ENCODE results near the gene OR14J1. TPM values are rescaled to one million over a fixed set of nuclear protein-coding genes. Genes with fewer than 3 reads are reported as not detected.

The OR14J1 gene
- total and polyA plus RNA-seq, 4 donors: not detected

DNA sequence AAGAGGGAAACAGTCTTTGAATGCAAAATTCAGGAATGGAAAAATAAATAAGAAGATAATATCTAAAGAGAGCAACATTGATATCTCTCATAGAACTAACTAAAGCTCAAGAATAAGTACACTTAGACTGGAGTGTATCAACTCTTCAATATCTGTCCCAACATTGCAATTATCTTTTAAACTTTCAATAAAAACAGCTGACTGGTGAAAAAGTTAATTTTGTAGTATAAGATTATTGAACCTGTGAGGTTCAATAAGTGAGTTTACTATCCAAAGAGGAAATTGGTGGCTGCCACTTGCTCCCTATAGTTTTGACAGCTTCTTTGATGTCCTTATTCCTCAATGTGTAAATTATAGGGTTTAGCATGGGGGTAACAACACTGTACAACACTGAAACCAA is 53.5 kb downstream of the OR14J1 start:
- Histone ChIP-seq H3K4me3 (ENCODE audit: low read depth in 1 of 3, low read length in 3 of 3) (no peak overlapping the region), H3K4me1 (ENCODE audit: control insufficient read depth in 4 of 4, insufficient read depth in 4 of 4, low read length in 3 of 4) (no peaks in the 10 kb centered on the region), H3K27me3 (ENCODE audit: control insufficient read depth in 4 of 4, insufficient read depth in 4 of 4, low read length in 3 of 4) (peaks cover 0 to 2% (median 0%) of the 10 kb centered on the region in 4 donors), H3K9me3 (ENCODE audit: control insufficient read depth in 4 of 4, low read length in 3 of 4) (no peaks in the 10 kb centered on the region), H3K36me3 (ENCODE audit: control insufficient read depth in 4 of 4, insufficient read depth in 3 of 4, low read depth in 1 of 4, low read length in 3 of 4) (no peaks in the 10 kb centered on the region), H3K9ac (ENCODE audit: low read depth in 1 of 2, low read length in 2 of 2) (no peak overlapping the region), H3K27ac (ENCODE audit: low read depth in 1 of 2, low read length in 2 of 2) (no peak overlapping the region)
- TF ChIP-seq GABPA (IDR thresholded peaks at IDR 0.05 in 1 of 2, conservative IDR thresholded peaks at IDR 0.05 in 1 of 2) (no peak), MAX (IDR thresholded peaks at IDR 0.05) (no peak), FOXA2 (IDR thresholded peaks at IDR 0.05) (no peak), FOXA1 (IDR thresholded peaks at IDR 0.05) (no peak), SP1 (IDR thresholded peaks at IDR 0.05) (no peak), RXRA (IDR thresholded peaks at IDR 0.05) (no peak), ATF3 (IDR thresholded peaks at IDR 0.05) (no peak), YY1 (IDR thresholded peaks at IDR 0.05) (no peak), HNF4G (IDR thresholded peaks at IDR 0.05) (no peak), JUND (IDR thresholded peaks at IDR 0.05) (no peak), TAF1 (conservative IDR thresholded peaks at IDR 0.05) (no peak), EGR1 (IDR thresholded peaks at IDR 0.05; ENCODE audit: low read depth in 2 of 2) (no peak), RAD21 (IDR thresholded peaks at IDR 0.05) (no peak), REST (IDR thresholded peaks at IDR 0.05) (no peak)
- TF ChIP-seq, protein P1, sequence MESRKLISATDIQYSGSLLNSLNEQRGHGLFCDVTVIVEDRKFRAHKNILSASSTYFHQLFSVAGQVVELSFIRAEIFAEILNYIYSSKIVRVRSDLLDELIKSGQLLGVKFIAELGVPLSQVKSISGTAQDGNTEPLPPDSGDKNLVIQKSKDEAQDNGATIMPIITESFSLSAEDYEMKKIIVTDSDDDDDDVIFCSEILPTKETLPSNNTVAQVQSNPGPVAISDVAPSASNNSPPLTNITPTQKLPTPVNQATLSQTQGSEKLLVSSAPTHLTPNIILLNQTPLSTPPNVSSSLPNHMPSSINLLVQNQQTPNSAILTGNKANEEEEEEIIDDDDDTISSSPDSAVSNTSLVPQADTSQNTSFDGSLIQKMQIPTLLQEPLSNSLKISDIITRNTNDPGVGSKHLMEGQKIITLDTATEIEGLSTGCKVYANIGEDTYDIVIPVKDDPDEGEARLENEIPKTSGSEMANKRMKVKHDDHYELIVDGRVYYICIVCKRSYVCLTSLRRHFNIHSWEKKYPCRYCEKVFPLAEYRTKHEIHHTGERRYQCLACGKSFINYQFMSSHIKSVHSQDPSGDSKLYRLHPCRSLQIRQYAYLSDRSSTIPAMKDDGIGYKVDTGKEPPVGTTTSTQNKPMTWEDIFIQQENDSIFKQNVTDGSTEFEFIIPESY (IDR thresholded peaks at IDR 0.05): no peak
- TF ChIP-seq, protein P2, sequence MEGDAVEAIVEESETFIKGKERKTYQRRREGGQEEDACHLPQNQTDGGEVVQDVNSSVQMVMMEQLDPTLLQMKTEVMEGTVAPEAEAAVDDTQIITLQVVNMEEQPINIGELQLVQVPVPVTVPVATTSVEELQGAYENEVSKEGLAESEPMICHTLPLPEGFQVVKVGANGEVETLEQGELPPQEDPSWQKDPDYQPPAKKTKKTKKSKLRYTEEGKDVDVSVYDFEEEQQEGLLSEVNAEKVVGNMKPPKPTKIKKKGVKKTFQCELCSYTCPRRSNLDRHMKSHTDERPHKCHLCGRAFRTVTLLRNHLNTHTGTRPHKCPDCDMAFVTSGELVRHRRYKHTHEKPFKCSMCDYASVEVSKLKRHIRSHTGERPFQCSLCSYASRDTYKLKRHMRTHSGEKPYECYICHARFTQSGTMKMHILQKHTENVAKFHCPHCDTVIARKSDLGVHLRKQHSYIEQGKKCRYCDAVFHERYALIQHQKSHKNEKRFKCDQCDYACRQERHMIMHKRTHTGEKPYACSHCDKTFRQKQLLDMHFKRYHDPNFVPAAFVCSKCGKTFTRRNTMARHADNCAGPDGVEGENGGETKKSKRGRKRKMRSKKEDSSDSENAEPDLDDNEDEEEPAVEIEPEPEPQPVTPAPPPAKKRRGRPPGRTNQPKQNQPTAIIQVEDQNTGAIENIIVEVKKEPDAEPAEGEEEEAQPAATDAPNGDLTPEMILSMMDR (IDR thresholded peaks at IDR 0.05; ENCODE audit: low read depth, low read length, missing input control): no peak
- no peak for DNase-seq (ENCODE audit: low spot score)

- Histone ChIP-seq H3K4me1 (ENCODE audit: control insufficient read depth in 4 of 4, insufficient read depth in 4 of 4, low read length in 3 of 4) (no peaks in the 10 kb centered on the region), H3K36me3 (ENCODE audit: control insufficient read depth in 4 of 4, insufficient read depth in 3 of 4, low read depth in 1 of 4, low read length in 3 of 4) (no peaks in the 10 kb centered on the region), H3K27ac (ENCODE audit: low read depth in 1 of 2, low read length in 2 of 2) (no peak overlapping the region), H3K9me3 (ENCODE audit: control insufficient read depth in 4 of 4, low read length in 3 of 4) (no peaks in the 10 kb centered on the region), H3K27me3 (ENCODE audit: control insufficient read depth in 4 of 4, insufficient read depth in 4 of 4, low read length in 3 of 4) (peaks cover 0 to 2% (median 0%) of the 10 kb centered on the region in 4 donors), H3K4me3 (ENCODE audit: low read depth in 1 of 3, low read length in 3 of 3) (no peak overlapping the region), H3K9ac (ENCODE audit: low read depth in 1 of 2, low read length in 2 of 2) (no peak overlapping the region)
- WGBS: 47% methylated on average over 1 of the region's 1 CpG
- no peak for DNase-seq (ENCODE audit: low spot score)
- TF ChIP-seq RAD21 (IDR thresholded peaks at IDR 0.05) (peak in 1 of 2 donors; percentile 15), RXRA (IDR thresholded peaks at IDR 0.05) (no peak), YY1 (IDR thresholded peaks at IDR 0.05) (no peak), EGR1 (IDR thresholded peaks at IDR 0.05; ENCODE audit: low read depth in 2 of 2) (no peak), JUND (IDR thresholded peaks at IDR 0.05) (no peak), FOXA2 (IDR thresholded peaks at IDR 0.05) (no peak)
- TF ChIP-seq, protein P1 (IDR thresholded peaks at IDR 0.05): no peak
Measured at GRCh38 chr6:29355603-29356002, 54.1 kb downstream of the OR14J1 start.
